Activated T-helper 1 cell treated with anti-CD3 and anti-CD28 coated beads, Interleukin-12 subunit alpha, Interleukin-12 subunit beta, Interleukin-2, Interleukin-4 antibody, amounts not matched to agents 30 ng/mL and 10 ng/mL and 1 ng/mL, durations not matched to agents 14 hours and 24 hours and 36 hours (primary cell): Measurements from ENCODE around the gene PKNOX2. TPM values are rescaled to one million over a fixed set of nuclear protein-coding genes. Genes with fewer than 3 reads are reported as not detected.

Source experiments
- DNase-seq: peaks from one replicate; pipeline ENCODE4 v3.0.0; 2021; ENCODE audit warnings: low spot score
- H3K27ac Mint-ChIP-seq: one replicate; pipeline ENCODE4 v1.8.0; 2021; ENCODE audit warnings: mild to moderate bottlenecking, mixed read lengths
- H3K27me3 Mint-ChIP-seq: one replicate; pipeline ENCODE4 v1.8.0; 2022; ENCODE audit warnings: mild to moderate bottlenecking, moderate library complexity, mixed read lengths; ENCODE audit not compliant: insufficient read depth
- H3K36me3 Mint-ChIP-seq: one replicate; pipeline ENCODE4 v1.8.0; 2021; ENCODE audit warnings: low read depth, mixed read lengths
- H3K4me1 Mint-ChIP-seq: one replicate; pipeline ENCODE4 v1.8.0; 2021; ENCODE audit warnings: low read depth, mixed read lengths
- H3K4me3 Mint-ChIP-seq: one replicate; pipeline ENCODE4 v1.8.0; 2021; ENCODE audit warnings: mild to moderate bottlenecking, moderate library complexity, mixed read lengths
- H3K9me3 Mint-ChIP-seq: one replicate; pipeline ENCODE4 v1.8.0; 2021; ENCODE audit warnings: mixed read lengths
- intact Hi-C: fragments of 100-400 bp; cut with micrococcal nuclease; formaldehyde crosslinking; loops from one replicate; pipeline ENCODE4 v1.15.1; 2024
- total RNA-seq: library from RNA; stranded (reverse); gene quantifications from 2 replicates; pipeline ENCODE4 v1.2.3, GENCODE V29; 2022

Gene PKNOX2
- total RNA-seq, 1 donor from 2014 or later: not detected

GRCh38 chr11:125317416-125317815, 152.9 kb downstream of the PKNOX2 start:
- Mint-ChIP-seq H3K4me3 (no peak overlapping the region), H3K4me1 (no peaks in the 10 kb centered on the region), H3K36me3 (no peaks in the 10 kb centered on the region), H3K9me3 (no peaks in the 10 kb centered on the region), H3K27ac (no peak overlapping the region), H3K27me3 (peaks cover 16% of the 10 kb centered on the region)
- intact Hi-C loops: no loop called here
- DNase-seq: no peak

DNA sequence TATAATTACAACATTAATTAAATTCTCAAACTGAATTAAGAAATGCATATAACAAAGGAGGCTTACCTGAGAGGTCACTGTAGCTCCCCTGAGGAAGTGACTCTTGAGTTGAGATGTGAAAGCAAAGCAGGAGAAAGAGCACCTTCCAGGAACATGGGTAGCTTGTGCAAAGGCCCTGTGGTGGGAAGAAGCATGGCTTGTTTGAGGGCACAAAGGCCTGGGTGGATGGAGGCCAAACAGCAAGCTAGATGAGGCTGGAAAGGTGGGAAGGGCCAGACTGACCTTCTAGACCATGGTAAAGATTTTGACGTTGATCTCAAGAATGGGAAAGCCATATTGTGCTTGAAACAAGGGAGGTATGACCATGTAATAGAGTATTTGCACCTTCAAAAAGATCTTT, 155.1 kb downstream of the PKNOX2 start:
- H3K27ac Mint-ChIP-seq: no peak overlapping the region
- H3K4me1 Mint-ChIP-seq: no peaks in the 10 kb centered on the region
- intact Hi-C loops: no loop called here
- no peak overlapping the region for H3K4me3 Mint-ChIP-seq
- no peaks in the 10 kb centered on the region for H3K36me3 Mint-ChIP-seq
- DNase-seq: no peak
- no peaks in the 10 kb centered on the region for H3K9me3 Mint-ChIP-seq
- peaks cover 14% of the 10 kb centered on the region for H3K27me3 Mint-ChIP-seq

GRCh38 chr11:125320347-125321076, 156.0 kb downstream of the PKNOX2 start:
- Mint-ChIP-seq H3K9me3 (no peaks in the 10 kb centered on the region), H3K27ac (no peak overlapping the region), H3K27me3 (peaks cover 17% of the 10 kb centered on the region), H3K4me3 (no peak overlapping the region), H3K36me3 (no peaks in the 10 kb centered on the region), H3K4me1 (no peaks in the 10 kb centered on the region)
- intact Hi-C loops: no loop called here
- no peak for DNase-seq

DNA sequence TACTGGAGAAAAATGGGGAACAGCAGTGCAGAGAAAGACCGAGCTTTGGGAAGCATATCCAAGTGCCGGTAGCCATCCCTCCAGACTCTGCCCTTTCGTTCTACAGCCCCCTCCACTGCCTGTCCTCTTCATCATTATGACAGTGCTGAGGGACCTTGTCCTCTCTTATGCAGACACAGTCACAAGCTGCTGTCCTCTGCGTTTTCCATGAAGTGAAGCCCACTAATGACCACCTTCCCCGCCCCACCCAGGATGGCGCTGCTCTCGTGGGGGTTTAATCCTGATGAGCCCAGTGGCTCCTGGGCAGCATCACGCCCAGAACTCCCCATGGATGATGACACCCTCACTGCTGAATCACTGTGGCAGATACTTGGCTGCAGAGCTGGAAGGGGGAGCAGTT, 157.7 kb downstream of the PKNOX2 start:
- Mint-ChIP-seq H3K27ac (no peak overlapping the region), H3K36me3 (no peaks in the 10 kb centered on the region), H3K9me3 (no peaks in the 10 kb centered on the region), H3K4me1 (no peaks in the 10 kb centered on the region), H3K4me3 (no peak overlapping the region), H3K27me3 (peaks cover 17% of the 10 kb centered on the region)
- DNase-seq: no peak
- intact Hi-C loops: no loop called here

DNA sequence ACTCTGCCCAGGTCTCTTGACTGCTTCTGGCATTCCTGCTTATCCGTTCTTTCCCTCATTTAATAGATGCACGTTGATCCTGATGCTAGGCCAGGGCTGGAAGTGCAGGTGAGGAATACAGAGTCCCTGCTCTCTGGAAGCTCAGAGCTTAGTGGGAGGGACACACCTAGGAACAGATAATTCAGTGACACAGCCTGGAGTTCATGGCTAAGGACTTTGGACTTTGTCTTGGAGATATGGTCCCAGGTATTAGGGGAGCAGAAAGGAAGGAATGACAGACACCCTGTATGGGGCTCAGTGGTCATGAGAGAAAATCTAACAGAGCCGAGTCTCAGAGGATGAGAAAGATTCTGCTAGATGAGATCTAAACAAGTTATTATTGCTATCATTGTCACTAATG, 160.6 kb downstream of the PKNOX2 start:
- Mint-ChIP-seq H3K27ac (no peak overlapping the region), H3K4me3 (no peak overlapping the region), H3K4me1 (no peaks in the 10 kb centered on the region), H3K36me3 (no peaks in the 10 kb centered on the region), H3K9me3 (no peaks in the 10 kb centered on the region), H3K27me3 (peaks cover 17% of the 10 kb centered on the region)
- intact Hi-C loops: no loop called here
- DNase-seq: no peak

- intact Hi-C loops: no loop called here
- Mint-ChIP-seq H3K9me3 (no peaks in the 10 kb centered on the region), H3K27ac (no peak overlapping the region), H3K27me3 (peaks cover 12% of the 10 kb centered on the region), H3K36me3 (no peaks in the 10 kb centered on the region), H3K4me3 (no peak overlapping the region), H3K4me1 (no peaks in the 10 kb centered on the region)
- DNase-seq: no peak
Observed at GRCh38 chr11:125326126-125326525, 161.6 kb downstream of the PKNOX2 start.

- intact Hi-C loops: no loop called here
- peaks cover 12% of the 10 kb centered on the region for H3K27me3 Mint-ChIP-seq
- H3K9me3 Mint-ChIP-seq: no peaks in the 10 kb centered on the region
- no peaks in the 10 kb centered on the region for H3K36me3 Mint-ChIP-seq
- no peak overlapping the region for H3K4me3 Mint-ChIP-seq
- no peaks in the 10 kb centered on the region for H3K4me1 Mint-ChIP-seq
- no peak for DNase-seq
- no peak overlapping the region for H3K27ac Mint-ChIP-seq
Observed at GRCh38 chr11:125327518-125328224, 163.1 kb downstream of the PKNOX2 start.

GRCh38 chr11:125328225-125328580, 163.7 kb downstream of the PKNOX2 start:
- peaks cover 12% of the 10 kb centered on the region for H3K27me3 Mint-ChIP-seq
- H3K36me3 Mint-ChIP-seq: no peaks in the 10 kb centered on the region
- no peak for DNase-seq
- intact Hi-C loops: no loop called here
- no peak overlapping the region for H3K27ac Mint-ChIP-seq
- no peaks in the 10 kb centered on the region for H3K9me3 Mint-ChIP-seq
- no peak overlapping the region for H3K4me3 Mint-ChIP-seq
- H3K4me1 Mint-ChIP-seq: no peaks in the 10 kb centered on the region

DNA sequence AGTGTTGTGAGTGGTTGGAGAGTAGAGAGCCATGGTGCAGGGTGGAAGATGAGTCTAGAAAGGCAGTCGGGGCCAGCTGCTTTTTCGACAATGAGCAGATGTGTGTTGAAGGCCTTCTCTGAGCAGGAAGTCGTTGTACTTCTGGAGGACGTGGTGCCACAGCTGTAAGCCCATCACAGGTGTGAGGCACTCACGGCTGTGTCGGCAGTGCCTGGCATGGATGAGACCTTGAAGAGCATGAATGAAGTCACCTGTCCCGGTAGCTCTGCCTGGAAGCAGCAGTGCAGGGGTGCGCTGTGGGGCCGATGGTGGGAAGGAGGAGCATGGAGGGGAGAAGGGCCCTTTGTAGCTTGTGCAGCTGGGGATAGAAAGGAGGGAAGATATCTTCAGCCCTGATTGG, 165.2 kb downstream of the PKNOX2 start:
- Mint-ChIP-seq H3K36me3 (no peaks in the 10 kb centered on the region), H3K4me1 (no peaks in the 10 kb centered on the region), H3K27ac (no peak overlapping the region), H3K9me3 (no peaks in the 10 kb centered on the region), H3K27me3 (peaks cover 12% of the 10 kb centered on the region), H3K4me3 (no peak overlapping the region)
- intact Hi-C loops: no loop called here
- DNase-seq: no peak

GRCh38 chr11:125330462-125331325, 166.1 kb downstream of the PKNOX2 start:
- no peaks in the 10 kb centered on the region for H3K4me1 Mint-ChIP-seq
- no peak for DNase-seq
- no peaks in the 10 kb centered on the region for H3K9me3 Mint-ChIP-seq
- no peaks in the 10 kb centered on the region for H3K36me3 Mint-ChIP-seq
- intact Hi-C loops: no loop called here
- no peak overlapping the region for H3K4me3 Mint-ChIP-seq
- H3K27me3 Mint-ChIP-seq: peaks cover 10% of the 10 kb centered on the region
- no peak overlapping the region for H3K27ac Mint-ChIP-seq

- intact Hi-C loops: no loop called here
- no peaks in the 10 kb centered on the region for H3K4me1 Mint-ChIP-seq
- H3K27ac Mint-ChIP-seq: no peak overlapping the region
- H3K27me3 Mint-ChIP-seq: peaks cover 10% of the 10 kb centered on the region
- H3K36me3 Mint-ChIP-seq: no peaks in the 10 kb centered on the region
- no peak for DNase-seq
- H3K9me3 Mint-ChIP-seq: no peaks in the 10 kb centered on the region
- no peak overlapping the region for H3K4me3 Mint-ChIP-seq
Observed at GRCh38 chr11:125331357-125332035, 166.9 kb downstream of the PKNOX2 start.

DNA sequence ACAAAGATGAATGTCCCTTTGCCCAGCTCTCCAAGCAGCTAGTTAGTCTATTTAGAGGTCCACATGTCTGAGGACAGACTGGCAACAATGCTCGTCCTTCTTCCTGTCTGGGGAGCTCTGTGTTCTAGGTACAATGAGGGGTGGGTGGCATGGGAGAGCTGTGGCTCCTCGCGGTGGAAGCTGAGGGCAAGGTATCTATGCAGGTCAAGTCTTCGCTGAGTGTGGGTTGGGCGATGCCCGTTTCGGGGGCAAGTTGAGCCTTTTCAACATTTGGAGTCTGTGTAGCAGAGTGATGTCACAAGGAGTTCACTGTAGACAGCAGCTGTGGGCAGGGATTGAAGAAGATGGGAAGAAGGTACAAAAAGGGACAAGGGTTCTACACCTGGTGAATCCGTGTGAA, 168.3 kb downstream of the PKNOX2 start:
- Mint-ChIP-seq H3K27me3 (peaks cover 8% of the 10 kb centered on the region), H3K27ac (no peak overlapping the region), H3K4me3 (no peak overlapping the region), H3K36me3 (no peaks in the 10 kb centered on the region), H3K9me3 (no peaks in the 10 kb centered on the region), H3K4me1 (no peaks in the 10 kb centered on the region)
- no peak for DNase-seq
- intact Hi-C loops: no loop called here
